Breast epithelium (tissue), 4 donors: ENCODE data around the gene RDX. TPM values are rescaled to one million over a fixed set of nuclear protein-coding genes. Genes with fewer than 3 reads are reported as not detected.

Source experiments
- DNase-seq, 2 donors: peaks; one replicate each; pipeline ENCODE4 v3.0.0-alpha.2; 2019; ENCODE audit warnings: low spot score in 2 of 2
- H3K27ac ChIP-seq, 2 donors: fragments of 200-600 bp; sonication (generic) in 1 of 2; one replicate each; pipeline ENCODE4 v1.5.1; 2016 to 2019; ENCODE audit warnings: mild to moderate bottlenecking in 1 of 2
- H3K27me3 ChIP-seq, 2 donors: fragments of 200-600 bp; sonication (generic) in 1 of 2; one replicate each; pipeline versions ENCODE4 v1.5.1 to v1.6.0; 2017 to 2019; ENCODE audit warnings: control low read depth in 1 of 2, mild to moderate bottlenecking in 1 of 2
- H3K36me3 ChIP-seq: fragments of 200-600 bp; one replicate; pipeline ENCODE4 v1.5.1; 2019
- H3K4me1 ChIP-seq, 2 donors: fragments of 200-600 bp; sonication (generic); one replicate each; pipeline ENCODE4 v1.5.1; 2016 to 2019; ENCODE audit warnings: control low read depth in 1 of 2
- H3K4me3 ChIP-seq, 3 donors: fragments of 200-600 bp; sonication (generic); 1 replicate in 2 of 3; 2 replicates in 1 of 3; pipeline ENCODE4 v1.5.1; 2016 to 2019; ENCODE audit warnings: mild to moderate bottlenecking in 3 of 3, moderate library complexity in 2 of 3
- H3K9me3 ChIP-seq, 2 donors: fragments of 200-600 bp; sonication (generic) in 1 of 2; one replicate each; pipeline ENCODE4 v1.5.1; 2016 to 2019; ENCODE audit warnings: control low read depth in 1 of 2
- CTCF ChIP-seq, 3 donors: fragments of 450-650 bp; IDR thresholded peaks; one replicate each; pipeline ENCODE4 v1.5.1; 2016 to 2017; ENCODE audit warnings: antibody characterized with exemption in 3 of 3, mild to moderate bottlenecking in 3 of 3, moderate library complexity in 3 of 3
- POLR2A ChIP-seq: fragments of 450-650 bp; IDR thresholded peaks from one replicate; pipeline ENCODE4 v1.6.1; 2016; ENCODE audit warnings: antibody characterized with exemption, mild to moderate bottlenecking, moderate library complexity
- POLR2AphosphoS5 ChIP-seq, 3 donors: sonication (generic); formaldehyde crosslinking; IDR thresholded peaks; one replicate each; pipeline ENCODE4 v1.6.1; 2017; ENCODE audit warnings: antibody characterized with exemption in 3 of 3
- intact Hi-C: fragments of 100-400 bp; cut with DNase I; formaldehyde crosslinking; loops from one replicate; pipeline ENCODE4 v1.15.1; 2023; ENCODE audit warnings: low total_unique reads
- total RNA-seq, 3 donors: library from RNA; depleted of rRNA; stranded (reverse); fragments of >200 nt; gene quantifications; one replicate each; pipeline ENCODE4 v1.1.0, GENCODE V29; 2016

RDX gene
- total RNA-seq, 3 donors from 2014 or later: 53.4 to 88.7 (median 53.7) TPM

GRCh38 chr11:110253525-110253924 lies 42.9 kb downstream of the RDX start:
- Histone ChIP-seq H3K27ac (no peak overlapping the region), H3K27me3 (no peaks in the 10 kb centered on the region), H3K4me3 (no peak overlapping the region), H3K4me1 (no peaks in the 10 kb centered on the region), H3K36me3 (no peaks in the 10 kb centered on the region), H3K9me3 (no peaks in the 10 kb centered on the region)
- no peak for TF ChIP-seq POLR2AphosphoS5 (IDR thresholded peaks at IDR 0.05)
- TF ChIP-seq POLR2A: no peak
- TF ChIP-seq CTCF (IDR thresholded peaks at IDR 0.05): no peak
- intact Hi-C loops: no loop called here
- DNase-seq: no peak

DNA sequence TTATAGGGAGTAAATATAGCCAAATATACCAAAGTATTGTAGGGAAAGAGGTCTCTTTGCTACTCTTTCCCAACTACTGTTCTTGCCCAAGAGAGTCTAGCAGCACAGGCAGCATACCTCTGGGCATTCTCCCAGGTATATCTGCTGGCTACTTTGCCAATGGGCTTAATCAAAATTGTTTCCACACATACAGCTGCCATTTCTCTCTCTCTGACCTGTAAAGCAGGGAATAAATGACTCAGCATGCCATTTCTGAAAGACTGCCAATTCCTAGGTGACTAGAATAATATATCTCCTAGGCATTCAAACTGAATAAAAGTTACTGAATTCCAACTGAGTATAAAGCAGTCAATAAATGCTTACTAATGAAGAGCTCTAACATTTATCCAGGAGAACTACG lies 44.6 kb downstream of the RDX start:
- Histone ChIP-seq H3K4me3 (no peak overlapping the region), H3K36me3 (no peaks in the 10 kb centered on the region), H3K27me3 (no peaks in the 10 kb centered on the region), H3K9me3 (no peaks in the 10 kb centered on the region), H3K27ac (no peak overlapping the region), H3K4me1 (no peaks in the 10 kb centered on the region)
- intact Hi-C loops: no loop called here
- no peak for DNase-seq
- TF ChIP-seq POLR2A (no peak), CTCF (IDR thresholded peaks at IDR 0.05) (no peak), POLR2AphosphoS5 (IDR thresholded peaks at IDR 0.05) (no peak)

DNA sequence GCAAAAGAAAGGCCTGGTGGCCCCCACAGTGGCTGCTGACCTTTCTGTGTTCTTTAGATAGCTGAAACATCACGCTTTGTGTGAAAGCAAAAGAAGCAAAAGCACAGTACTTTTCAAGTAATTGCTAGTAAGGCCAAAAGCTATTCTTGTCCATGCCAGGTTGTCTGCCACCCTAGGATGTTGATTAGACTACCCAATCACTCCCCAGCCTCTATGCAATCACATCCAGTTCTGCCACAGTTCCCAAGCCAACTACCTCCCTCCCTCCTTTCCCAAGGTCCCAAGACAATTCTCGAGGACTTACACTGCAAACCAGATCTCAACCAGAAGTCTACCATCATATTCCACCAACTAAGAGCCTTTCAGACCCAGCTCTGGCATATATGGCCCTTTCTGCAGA lies 46.2 kb downstream of the RDX start:
- H3K36me3 ChIP-seq: no peaks in the 10 kb centered on the region
- no peak for DNase-seq

DNA sequence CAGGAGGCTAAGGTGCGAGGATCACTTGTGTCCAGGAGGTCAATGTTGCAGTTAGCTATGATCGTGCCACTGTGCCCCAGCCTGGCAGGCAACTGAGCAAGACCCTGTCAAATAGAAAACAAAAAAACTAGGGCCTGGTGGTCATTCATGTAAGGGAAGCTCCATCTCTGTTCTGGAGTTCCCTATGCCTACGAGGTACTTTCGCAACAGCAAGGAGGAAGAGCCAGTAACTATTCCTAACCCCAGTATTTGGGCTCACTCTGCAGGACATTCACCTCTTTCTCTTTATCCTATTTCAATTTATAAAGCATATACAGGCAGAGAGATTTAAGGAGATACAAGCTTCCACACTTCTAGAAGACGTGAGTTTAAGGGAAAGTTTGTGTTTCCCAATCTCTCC lies 46.6 kb downstream of the RDX start:
- TF ChIP-seq CTCF (IDR thresholded peaks at IDR 0.05): no peak
- no peak for TF ChIP-seq POLR2AphosphoS5 (IDR thresholded peaks at IDR 0.05)
- no peak for TF ChIP-seq POLR2A
- H3K4me3 ChIP-seq: no peak overlapping the region
- intact Hi-C loops: no loop called here
- no peaks in the 10 kb centered on the region for H3K36me3 ChIP-seq
- DNase-seq: no peak
- no peaks in the 10 kb centered on the region for H3K27me3 ChIP-seq
- no peak overlapping the region for H3K27ac ChIP-seq
- no peaks in the 10 kb centered on the region for H3K9me3 ChIP-seq
- no peaks in the 10 kb centered on the region for H3K4me1 ChIP-seq

More for the DNA sequence above, 46.2 kb downstream of the RDX start:
- Histone ChIP-seq H3K9me3 (no peaks in the 10 kb centered on the region), H3K4me1 (no peaks in the 10 kb centered on the region), H3K27ac (no peak overlapping the region), H3K27me3 (no peaks in the 10 kb centered on the region), H3K4me3 (no peak overlapping the region)
- TF ChIP-seq POLR2A: no peak
- TF ChIP-seq CTCF (IDR thresholded peaks at IDR 0.05): no peak
- intact Hi-C loops: no loop called here

DNA sequence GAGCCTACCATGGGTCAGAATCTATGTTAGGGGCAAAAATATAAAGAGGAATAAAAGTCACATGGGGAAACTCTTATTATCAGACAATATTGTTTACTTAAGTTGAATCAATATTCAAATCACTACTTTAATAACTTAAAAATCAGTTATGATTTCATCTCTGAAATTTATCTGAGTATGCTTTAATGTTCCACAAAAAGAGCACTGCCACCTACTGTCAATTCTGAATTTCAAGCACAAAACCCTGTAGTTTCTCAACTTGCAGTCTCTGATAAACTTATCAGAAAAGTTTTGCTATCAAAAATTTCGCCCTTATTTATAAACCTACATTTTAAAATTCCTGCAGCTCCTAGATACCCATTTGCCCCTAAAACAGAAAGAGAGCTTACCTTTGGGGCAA lies 47.3 kb downstream of the RDX start:
- intact Hi-C loops: no loop called here
- no peak for DNase-seq
- H3K27ac ChIP-seq: no peak overlapping the region
- no peaks in the 10 kb centered on the region for H3K36me3 ChIP-seq
- H3K9me3 ChIP-seq: no peaks in the 10 kb centered on the region
- H3K4me1 ChIP-seq: no peaks in the 10 kb centered on the region
- no peaks in the 10 kb centered on the region for H3K27me3 ChIP-seq
- no peak overlapping the region for H3K4me3 ChIP-seq
- TF ChIP-seq CTCF (IDR thresholded peaks at IDR 0.05): no peak
- TF ChIP-seq POLR2A: no peak
- no peak for TF ChIP-seq POLR2AphosphoS5 (IDR thresholded peaks at IDR 0.05)
